Neuronal stem cell (in vitro differentiated cells): ENCODE results near the gene TDO2.

Source experiments
- DNase-seq: peaks from one replicate; pipeline ENCODE4 v3.0.0-alpha.2; 2013; ENCODE audit warnings: low spot score
- H2AFZ ChIP-seq: one replicate; pipeline ENCODE4 v1.6.1; 2013; ENCODE audit warnings: mild to moderate bottlenecking, low read length, inconsistent platforms
- H2AK5ac ChIP-seq: 2 replicates; pipeline ENCODE4 v1.6.1; 2013; ENCODE audit warnings: low read depth, mild to moderate bottlenecking, inconsistent platforms, low read length, moderate library complexity, mixed read lengths
- H2BK120ac ChIP-seq: 2 replicates; pipeline ENCODE4 v1.6.1; 2013; ENCODE audit warnings: low read depth, mild to moderate bottlenecking, inconsistent platforms, low read length, moderate library complexity, mixed read lengths
- H2BK12ac ChIP-seq: one replicate; pipeline ENCODE4 v1.6.1; 2013; ENCODE audit warnings: low read length, inconsistent platforms
- H2BK15ac ChIP-seq: 2 replicates; pipeline ENCODE4 v1.6.1; 2013; ENCODE audit warnings: mild to moderate bottlenecking, low read length, inconsistent platforms, mixed read lengths
- H2BK5ac ChIP-seq: one replicate; pipeline ENCODE4 v1.6.1; 2013; ENCODE audit warnings: inconsistent platforms, mild to moderate bottlenecking, low read length, moderate library complexity
- H3K14ac ChIP-seq: one replicate; pipeline ENCODE4 v1.6.1; 2013; ENCODE audit warnings: low read length, inconsistent platforms
- H3K18ac ChIP-seq: 2 replicates; pipeline ENCODE4 v1.6.1; 2013; ENCODE audit warnings: low read length, inconsistent platforms
- H3K23ac ChIP-seq: 2 replicates; pipeline ENCODE4 v1.6.1; 2013; ENCODE audit warnings: low read depth, mild to moderate bottlenecking, mixed read lengths, low read length, inconsistent platforms; ENCODE audit not compliant: poor library complexity
- H3K27ac ChIP-seq: replicated peaks from 3 replicates; pipeline ENCODE4 v1.5.1; 2013; ENCODE audit warnings: low read length, inconsistent platforms
- H3K27me3 ChIP-seq, 3 experiments: 2 replicates each; pipeline ENCODE4 v1.6.1; 2013; ENCODE audit warnings: low read length in 3 of 3, mild to moderate bottlenecking in 2 of 3, inconsistent platforms in 1 of 3, low read depth in 1 of 3, mixed read lengths in 1 of 3, moderate library complexity in 1 of 3; ENCODE audit not compliant: control insufficient read depth in 3 of 3, insufficient read depth in 3 of 3
- H3K36me3 ChIP-seq, 2 donors: replicated peaks in 1 of 2; 2 replicates each; pipeline ENCODE4 v1.6.1; 2013; ENCODE audit warnings: low read length in 2 of 2; ENCODE audit not compliant: control insufficient read depth in 2 of 2, insufficient read depth in 2 of 2
- H3K4ac ChIP-seq: 2 replicates; pipeline ENCODE4 v1.6.1; 2013; ENCODE audit warnings: inconsistent platforms, mild to moderate bottlenecking, low read length, moderate library complexity
- H3K4me1 ChIP-seq, 2 donors: 1 replicate in 1 of 2; 2 replicates in 1 of 2; pipeline ENCODE4 v1.6.1; 2013; ENCODE audit warnings: low read length in 2 of 2, low read depth in 1 of 2; ENCODE audit not compliant: control insufficient read depth in 2 of 2, insufficient read depth in 1 of 2
- H3K4me2 ChIP-seq: one replicate; pipeline ENCODE4 v1.6.1; 2013; ENCODE audit warnings: mild to moderate bottlenecking, low read length, inconsistent platforms; ENCODE audit not compliant: insufficient read depth, poor library complexity, severe bottlenecking
- H3K4me3 ChIP-seq, 2 donors: 2 replicates each; pipeline ENCODE4 v1.5.1; 2013; ENCODE audit warnings: low read length in 2 of 2, mild to moderate bottlenecking in 2 of 2, inconsistent platforms in 1 of 2, moderate library complexity in 1 of 2
- H3K79me1 ChIP-seq: one replicate; pipeline ENCODE4 v1.6.1; 2013; ENCODE audit warnings: low read depth, mild to moderate bottlenecking, inconsistent platforms, low read length, moderate library complexity
- H3K9ac ChIP-seq: one replicate; pipeline ENCODE4 v1.6.1; 2013; ENCODE audit warnings: mild to moderate bottlenecking, low read depth, low read length, inconsistent platforms; ENCODE audit not compliant: poor library complexity
- H3K9me3 ChIP-seq, 2 donors: replicated peaks in 1 of 2; 2 replicates each; pipeline versions ENCODE3 to v1.6.1; 2013; ENCODE audit warnings: low read length in 2 of 2, mild to moderate bottlenecking in 2 of 2, inconsistent platforms in 1 of 2, low read depth in 1 of 2, mixed read lengths in 1 of 2, moderate library complexity in 1 of 2; ENCODE audit not compliant: control insufficient read depth in 2 of 2, insufficient read depth in 1 of 2
- H4K8ac ChIP-seq: one replicate; pipeline ENCODE4 v1.6.1; 2013; ENCODE audit warnings: low read depth, mild to moderate bottlenecking, inconsistent platforms, low read length, moderate library complexity
- H4K91ac ChIP-seq: one replicate; pipeline ENCODE4 v1.6.1; 2013; ENCODE audit warnings: low read length, low read depth, mild to moderate bottlenecking, inconsistent platforms; ENCODE audit not compliant: poor library complexity
- WGBS, 2 donors: extraction: QIAGEN DNeasy Blood & Tissue Kit; methylation state at CpG; one replicate each; pipeline ENCODE4 v1.1.7; 2013; ENCODE audit warnings: missing lambda C conversion rate in 2 of 2, mixed read lengths in 1 of 2; ENCODE audit not compliant: insufficient read length in 2 of 2, insufficient replicate concordance in 1 of 2; ENCODE audit errors: extremely low coverage in 2 of 2; 5-methylcytosine and 5-hydroxymethylcytosine counted together

The TDO2 gene

GRCh38 chr4:155881555-155881954 is 21.9 kb upstream of the TDO2 start:
- Histone ChIP-seq H4K8ac (no peak overlapping the region), H3K23ac (no peak overlapping the region), H3K9me3 (peaks cover 0 to 4% of the 10 kb centered on the region in 2 donors), H2AK5ac (no peak overlapping the region), H2BK5ac (no peak overlapping the region), H4K91ac (no peak overlapping the region), H3K27ac (no peak overlapping the region), H3K18ac (no peak overlapping the region), H2BK15ac (no peak overlapping the region), H2BK120ac (no peak overlapping the region), H3K9ac (no peak overlapping the region), H3K4me3 (no peak overlapping the region), H2AFZ (no peak overlapping the region), H2BK12ac (no peak overlapping the region), H3K79me1 (no peaks in the 10 kb centered on the region), H3K4me2 (no peak overlapping the region), H3K4me1 (no peaks in the 10 kb centered on the region), H3K14ac (no peak overlapping the region), H3K36me3 (no peaks in the 10 kb centered on the region), H3K27me3 (no peaks in the 10 kb centered on the region), H3K4ac (no peak overlapping the region)
- DNase-seq: no peak
- no CpG with 5 or more reads among the region's 1 CpG for WGBS, 2 donors

GRCh38 chr4:155883895-155884294 is 19.6 kb upstream of the TDO2 start:
- Histone ChIP-seq H2BK5ac (no peak overlapping the region), H3K4me2 (no peak overlapping the region), H3K4me1 (no peaks in the 10 kb centered on the region), H3K14ac (no peak overlapping the region), H2BK15ac (no peak overlapping the region), H2AFZ (no peak overlapping the region), H2AK5ac (no peak overlapping the region), H2BK12ac (no peak overlapping the region), H4K91ac (no peak overlapping the region), H3K4me3 (no peak overlapping the region), H3K9ac (no peak overlapping the region), H3K23ac (no peak overlapping the region), H3K36me3 (no peaks in the 10 kb centered on the region), H2BK120ac (no peak overlapping the region), H3K27ac (no peak overlapping the region), H3K79me1 (no peaks in the 10 kb centered on the region), H3K27me3 (no peaks in the 10 kb centered on the region), H4K8ac (no peak overlapping the region), H3K9me3 (peaks cover 0 to 4% of the 10 kb centered on the region in 2 donors), H3K4ac (no peak overlapping the region), H3K18ac (no peak overlapping the region)
- no peak for DNase-seq
- WGBS, 2 donors: no CpG with 5 or more reads among the region's 3 CpGs

GRCh38 chr4:155885666-155886065 is 17.8 kb upstream of the TDO2 start:
- no peak overlapping the region for H2AFZ ChIP-seq
- H3K23ac ChIP-seq: no peak overlapping the region
- H3K79me1 ChIP-seq: no peaks in the 10 kb centered on the region
- H3K36me3 ChIP-seq: no peaks in the 10 kb centered on the region
- H3K9me3 ChIP-seq: peaks cover 0 to 4% of the 10 kb centered on the region in 2 donors
- DNase-seq: no peak
- H3K9ac ChIP-seq: no peak overlapping the region
- no peak overlapping the region for H4K8ac ChIP-seq
- H3K14ac ChIP-seq: no peak overlapping the region
- H3K4me2 ChIP-seq: no peak overlapping the region
- no peak overlapping the region for H2BK5ac ChIP-seq
- no peak overlapping the region for H2AK5ac ChIP-seq
- H3K18ac ChIP-seq: no peak overlapping the region
- no peak overlapping the region for H3K27ac ChIP-seq
- no peaks in the 10 kb centered on the region for H3K4me1 ChIP-seq
- no CpG with 5 or more reads among the region's 6 CpGs for WGBS, 2 donors
- no peak overlapping the region for H2BK15ac ChIP-seq
- H3K4me3 ChIP-seq: no peak overlapping the region
- no peak overlapping the region for H4K91ac ChIP-seq
- no peak overlapping the region for H2BK120ac ChIP-seq
- no peak overlapping the region for H3K4ac ChIP-seq
- no peak overlapping the region for H2BK12ac ChIP-seq
- H3K27me3 ChIP-seq: no peaks in the 10 kb centered on the region

GRCh38 chr4:155887045-155887444 is 16.5 kb upstream of the TDO2 start:
- H4K8ac ChIP-seq: no peak overlapping the region
- no peaks in the 10 kb centered on the region for H3K4me1 ChIP-seq
- H3K9ac ChIP-seq: no peak overlapping the region
- no peak overlapping the region for H2AFZ ChIP-seq
- no peak overlapping the region for H3K4ac ChIP-seq
- no peak overlapping the region for H3K14ac ChIP-seq
- no peak for DNase-seq
- H3K27ac ChIP-seq: no peak overlapping the region
- no peak overlapping the region for H2BK12ac ChIP-seq
- no peak overlapping the region for H2AK5ac ChIP-seq
- no peak overlapping the region for H3K23ac ChIP-seq
- no peak overlapping the region for H3K4me2 ChIP-seq
- no peaks in the 10 kb centered on the region for H3K27me3 ChIP-seq
- H2BK120ac ChIP-seq: no peak overlapping the region
- WGBS, 2 donors: no CpG with 5 or more reads among the region's 1 CpG
- peaks cover 0 to 4% of the 10 kb centered on the region in 2 donors for H3K9me3 ChIP-seq
- H2BK5ac ChIP-seq: no peak overlapping the region
- no peak overlapping the region for H3K18ac ChIP-seq
- H3K79me1 ChIP-seq: no peaks in the 10 kb centered on the region
- no peak overlapping the region for H3K4me3 ChIP-seq
- no peak overlapping the region for H2BK15ac ChIP-seq
- no peak overlapping the region for H4K91ac ChIP-seq
- no peaks in the 10 kb centered on the region for H3K36me3 ChIP-seq
